Liver (tissue), 9 donors: ENCODE data around the gene TACC2. TPM values are rescaled to one million over a fixed set of nuclear protein-coding genes. Genes with fewer than 3 reads are reported as not detected.

ENCODE experiments used
- DNase-seq: peaks from one replicate; pipeline ENCODE4 v3.0.0-alpha.2; 2017; ENCODE audit warnings: low spot score
- H3K27ac ChIP-seq, 2 donors: one replicate each; pipeline ENCODE4 v1.7.0; 2013; ENCODE audit warnings: inconsistent platforms in 2 of 2, low read length in 2 of 2, control low read depth in 1 of 2, low read depth in 1 of 2, mild to moderate bottlenecking in 1 of 2
- H3K27me3 ChIP-seq, 4 donors: one replicate each; pipeline versions ENCODE4 v1.6.1 to v1.7.0; 2013; ENCODE audit warnings: low read length in 3 of 4, inconsistent platforms in 1 of 4, mild to moderate bottlenecking in 1 of 4, moderate library complexity in 1 of 4; ENCODE audit not compliant: control insufficient read depth in 4 of 4, insufficient read depth in 4 of 4
- H3K36me3 ChIP-seq, 4 donors: one replicate each; pipeline versions ENCODE4 v1.6.1 to v1.7.0; 2013; ENCODE audit warnings: low read length in 3 of 4, mild to moderate bottlenecking in 3 of 4, low read depth in 1 of 4, moderate library complexity in 1 of 4; ENCODE audit not compliant: control insufficient read depth in 4 of 4, insufficient read depth in 3 of 4
- H3K4me1 ChIP-seq, 4 donors: one replicate each; pipeline versions ENCODE4 v1.6.1 to v1.7.0; 2013; ENCODE audit warnings: low read length in 3 of 4, mild to moderate bottlenecking in 3 of 4, moderate library complexity in 1 of 4; ENCODE audit not compliant: control insufficient read depth in 4 of 4, insufficient read depth in 4 of 4
- H3K4me3 ChIP-seq, 3 donors: one replicate each; pipeline versions ENCODE4 v1.6.1 to v1.7.0; 2013; ENCODE audit warnings: low read length in 3 of 3, control low read depth in 1 of 3, low read depth in 1 of 3, mild to moderate bottlenecking in 1 of 3
- H3K9ac ChIP-seq, 2 donors: one replicate each; pipeline ENCODE4 v1.7.0; 2013; ENCODE audit warnings: low read length in 2 of 2, mild to moderate bottlenecking in 2 of 2, moderate library complexity in 2 of 2, control low read depth in 1 of 2, low read depth in 1 of 2
- H3K9me3 ChIP-seq, 4 donors: one replicate each; pipeline versions ENCODE4 v1.6.1 to v1.7.0; 2013; ENCODE audit warnings: low read length in 3 of 4; ENCODE audit not compliant: control insufficient read depth in 4 of 4
- EGR1 ChIP-seq, 2 donors: IDR thresholded peaks; 2 replicates each; pipeline ENCODE4 v1.6.1; 2016 to 2018; ENCODE audit warnings: antibody characterized with exemption in 2 of 2, low read depth in 2 of 2
- FOXA1 ChIP-seq: IDR thresholded peaks from 2 replicates; pipeline ENCODE4 v1.6.1; 2016; ENCODE audit warnings: antibody characterized with exemption
- FOXA2 ChIP-seq: IDR thresholded peaks from 2 replicates; pipeline ENCODE4 v1.6.1; 2016; ENCODE audit warnings: antibody characterized with exemption
- GABPA ChIP-seq, 2 donors: IDR thresholded peaks in 1 of 2; conservative IDR thresholded peaks in 1 of 2; 2 replicates each; pipeline ENCODE4 v1.6.1; 2016; ENCODE audit warnings: antibody characterized with exemption in 2 of 2, mild to moderate bottlenecking in 1 of 2, moderate library complexity in 1 of 2
- HNF4A ChIP-seq, 2 donors: conservative IDR thresholded peaks; 2 replicates each; pipeline ENCODE4 v1.6.1; 2016; ENCODE audit warnings: antibody characterized with exemption in 2 of 2, mild to moderate bottlenecking in 2 of 2
- HNF4G ChIP-seq: IDR thresholded peaks from 2 replicates; pipeline ENCODE4 v1.6.1; 2016; ENCODE audit warnings: antibody characterized with exemption
- JUND ChIP-seq, 2 donors: IDR thresholded peaks; 2 replicates each; pipeline ENCODE4 v1.6.1; 2016; ENCODE audit warnings: antibody characterized with exemption in 2 of 2
- NR2F2 ChIP-seq: IDR thresholded peaks from 2 replicates; pipeline ENCODE4 v1.6.1; 2016; ENCODE audit warnings: antibody characterized with exemption
- RAD21 ChIP-seq, 2 donors: IDR thresholded peaks; 2 replicates each; pipeline ENCODE4 v1.6.1; 2016; ENCODE audit warnings: antibody characterized with exemption in 2 of 2, mild to moderate bottlenecking in 2 of 2
- RXRA ChIP-seq, 2 donors: IDR thresholded peaks; 2 replicates each; pipeline ENCODE4 v1.6.1; 2017 to 2018; ENCODE audit warnings: antibody characterized with exemption in 2 of 2, mild to moderate bottlenecking in 1 of 2
- SP1 ChIP-seq: IDR thresholded peaks from 2 replicates; pipeline ENCODE4 v1.6.1; 2018; ENCODE audit warnings: antibody characterized with exemption, mild to moderate bottlenecking
- TAF1 ChIP-seq: conservative IDR thresholded peaks from 2 replicates; pipeline ENCODE4 v1.6.1; 2016; ENCODE audit warnings: antibody characterized with exemption, mild to moderate bottlenecking
- YY1 ChIP-seq: IDR thresholded peaks from 2 replicates; pipeline ENCODE4 v1.6.1; 2016; ENCODE audit warnings: antibody characterized with exemption, mild to moderate bottlenecking
- WGBS: extraction: QIAGEN DNeasy Blood & Tissue Kit; methylation state at CpG from one replicate; pipeline ENCODE4 v1.1.7; 2013; 5-methylcytosine and 5-hydroxymethylcytosine counted together
- polyA plus RNA-seq, 2 donors: library from polyadenylated mRNA; stranded (reverse) in 1 of 2; unstranded in 1 of 2; fragments of 200-250 nt in 1 of 2; fragments of >200 nt in 1 of 2; fragmentation: Nextera tagmentation in 1 of 2; extraction: Ambion mirVana in 1 of 2; gene quantifications; one replicate each; pipeline versions ENCODE4 v1.2.1 to v1.2.3, GENCODE V29; 2013 to 2015
- total RNA-seq, 2 donors: library from RNA; depleted of rRNA; stranded (reverse); fragments of >200 nt; gene quantifications; one replicate each; pipeline ENCODE4 v1.2.3, GENCODE V29; 2014
- TF ChIP-seq, protein P1 (sequence below): fragments of 150-350 bp; IDR thresholded peaks from 2 replicates; pipeline ENCODE4 v1.5.1; 2017; ENCODE audit warnings: improper control_type of control experiment, low read depth, low read length; ENCODE audit not compliant: missing input control
- TF ChIP-seq, protein P2 (sequence below): IDR thresholded peaks from 2 replicates; pipeline ENCODE4 v1.6.1; 2016; ENCODE audit warnings: antibody characterized with exemption
- TF ChIP-seq, protein P3 (sequence below): IDR thresholded peaks from 2 replicates; pipeline ENCODE4 v1.6.1; 2016; ENCODE audit warnings: antibody characterized with exemption
- TF ChIP-seq, protein P4 (sequence below): IDR thresholded peaks from 2 replicates; pipeline ENCODE4 v1.6.1; 2016; ENCODE audit warnings: antibody characterized with exemption
- donor health status: healthy.
- donor health status: healthy.
- donor health status: healthy.
- donor health status: healthy.
- donor health status: healthy.

Gene TACC2
- total and polyA plus RNA-seq, 4 donors: 1.5 to 9.1 (median 7.8) TPM

DNA sequence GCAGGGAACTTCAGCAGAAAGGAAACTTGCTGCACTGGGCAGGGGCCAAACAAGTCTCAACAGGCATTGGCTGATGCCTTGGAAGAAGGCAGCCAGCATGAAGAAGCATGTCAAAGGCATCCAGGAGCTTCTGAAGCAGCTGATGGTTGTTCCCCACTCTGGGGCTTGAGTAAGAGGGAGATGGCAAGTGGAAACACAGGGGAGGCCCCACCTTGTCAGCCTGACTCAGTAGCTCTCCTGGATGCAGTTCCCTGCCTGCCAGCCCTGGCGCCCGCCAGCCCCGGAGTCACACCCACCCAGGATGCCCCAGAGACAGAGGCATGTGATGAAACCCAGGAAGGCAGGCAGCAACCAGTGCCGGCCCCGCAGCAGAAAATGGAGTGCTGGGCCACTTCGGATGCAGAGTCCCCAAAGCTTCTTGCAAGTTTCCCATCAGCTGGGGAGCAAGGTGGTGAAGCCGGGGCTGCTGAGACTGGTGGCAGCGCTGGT lies 96.5 kb downstream of the TACC2 start:
- H3K9me3 ChIP-seq: no peaks in the 10 kb centered on the region
- no peak overlapping the region for H3K4me3 ChIP-seq
- no peak for DNase-seq
- H3K9ac ChIP-seq: no peak overlapping the region
- WGBS: 95% methylated on average over 8 of the region's 8 CpGs
- TF ChIP-seq, protein P1, sequence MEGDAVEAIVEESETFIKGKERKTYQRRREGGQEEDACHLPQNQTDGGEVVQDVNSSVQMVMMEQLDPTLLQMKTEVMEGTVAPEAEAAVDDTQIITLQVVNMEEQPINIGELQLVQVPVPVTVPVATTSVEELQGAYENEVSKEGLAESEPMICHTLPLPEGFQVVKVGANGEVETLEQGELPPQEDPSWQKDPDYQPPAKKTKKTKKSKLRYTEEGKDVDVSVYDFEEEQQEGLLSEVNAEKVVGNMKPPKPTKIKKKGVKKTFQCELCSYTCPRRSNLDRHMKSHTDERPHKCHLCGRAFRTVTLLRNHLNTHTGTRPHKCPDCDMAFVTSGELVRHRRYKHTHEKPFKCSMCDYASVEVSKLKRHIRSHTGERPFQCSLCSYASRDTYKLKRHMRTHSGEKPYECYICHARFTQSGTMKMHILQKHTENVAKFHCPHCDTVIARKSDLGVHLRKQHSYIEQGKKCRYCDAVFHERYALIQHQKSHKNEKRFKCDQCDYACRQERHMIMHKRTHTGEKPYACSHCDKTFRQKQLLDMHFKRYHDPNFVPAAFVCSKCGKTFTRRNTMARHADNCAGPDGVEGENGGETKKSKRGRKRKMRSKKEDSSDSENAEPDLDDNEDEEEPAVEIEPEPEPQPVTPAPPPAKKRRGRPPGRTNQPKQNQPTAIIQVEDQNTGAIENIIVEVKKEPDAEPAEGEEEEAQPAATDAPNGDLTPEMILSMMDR: no peak
- no peak for TF ChIP-seq YY1
- TF ChIP-seq GABPA (IDR thresholded peaks at IDR 0.05 in 1 of 2, conservative IDR thresholded peaks at IDR 0.05 in 1 of 2): no peak
- no peak for TF ChIP-seq HNF4G
- no peak for TF ChIP-seq SP1
- TF ChIP-seq EGR1 (IDR thresholded peaks at IDR 0.05; ENCODE audit: low read depth in 2 of 2): no peak
- no peak for TF ChIP-seq FOXA2
- TF ChIP-seq JUND (IDR thresholded peaks at IDR 0.05): no peak
- TF ChIP-seq, protein P2, sequence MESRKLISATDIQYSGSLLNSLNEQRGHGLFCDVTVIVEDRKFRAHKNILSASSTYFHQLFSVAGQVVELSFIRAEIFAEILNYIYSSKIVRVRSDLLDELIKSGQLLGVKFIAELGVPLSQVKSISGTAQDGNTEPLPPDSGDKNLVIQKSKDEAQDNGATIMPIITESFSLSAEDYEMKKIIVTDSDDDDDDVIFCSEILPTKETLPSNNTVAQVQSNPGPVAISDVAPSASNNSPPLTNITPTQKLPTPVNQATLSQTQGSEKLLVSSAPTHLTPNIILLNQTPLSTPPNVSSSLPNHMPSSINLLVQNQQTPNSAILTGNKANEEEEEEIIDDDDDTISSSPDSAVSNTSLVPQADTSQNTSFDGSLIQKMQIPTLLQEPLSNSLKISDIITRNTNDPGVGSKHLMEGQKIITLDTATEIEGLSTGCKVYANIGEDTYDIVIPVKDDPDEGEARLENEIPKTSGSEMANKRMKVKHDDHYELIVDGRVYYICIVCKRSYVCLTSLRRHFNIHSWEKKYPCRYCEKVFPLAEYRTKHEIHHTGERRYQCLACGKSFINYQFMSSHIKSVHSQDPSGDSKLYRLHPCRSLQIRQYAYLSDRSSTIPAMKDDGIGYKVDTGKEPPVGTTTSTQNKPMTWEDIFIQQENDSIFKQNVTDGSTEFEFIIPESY: no peak
- no peak for TF ChIP-seq NR2F2
- no peak for TF ChIP-seq RAD21 (IDR thresholded peaks at IDR 0.05)
- TF ChIP-seq, protein P3, sequence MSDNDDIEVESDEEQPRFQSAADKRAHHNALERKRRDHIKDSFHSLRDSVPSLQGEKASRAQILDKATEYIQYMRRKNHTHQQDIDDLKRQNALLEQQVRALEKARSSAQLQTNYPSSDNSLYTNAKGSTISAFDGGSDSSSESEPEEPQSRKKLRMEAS: no peak
- no peak overlapping the region for H3K27ac ChIP-seq
- no peaks in the 10 kb centered on the region for H3K4me1 ChIP-seq
- no peaks in the 10 kb centered on the region for H3K27me3 ChIP-seq
- no peaks in the 10 kb centered on the region for H3K36me3 ChIP-seq

DNA sequence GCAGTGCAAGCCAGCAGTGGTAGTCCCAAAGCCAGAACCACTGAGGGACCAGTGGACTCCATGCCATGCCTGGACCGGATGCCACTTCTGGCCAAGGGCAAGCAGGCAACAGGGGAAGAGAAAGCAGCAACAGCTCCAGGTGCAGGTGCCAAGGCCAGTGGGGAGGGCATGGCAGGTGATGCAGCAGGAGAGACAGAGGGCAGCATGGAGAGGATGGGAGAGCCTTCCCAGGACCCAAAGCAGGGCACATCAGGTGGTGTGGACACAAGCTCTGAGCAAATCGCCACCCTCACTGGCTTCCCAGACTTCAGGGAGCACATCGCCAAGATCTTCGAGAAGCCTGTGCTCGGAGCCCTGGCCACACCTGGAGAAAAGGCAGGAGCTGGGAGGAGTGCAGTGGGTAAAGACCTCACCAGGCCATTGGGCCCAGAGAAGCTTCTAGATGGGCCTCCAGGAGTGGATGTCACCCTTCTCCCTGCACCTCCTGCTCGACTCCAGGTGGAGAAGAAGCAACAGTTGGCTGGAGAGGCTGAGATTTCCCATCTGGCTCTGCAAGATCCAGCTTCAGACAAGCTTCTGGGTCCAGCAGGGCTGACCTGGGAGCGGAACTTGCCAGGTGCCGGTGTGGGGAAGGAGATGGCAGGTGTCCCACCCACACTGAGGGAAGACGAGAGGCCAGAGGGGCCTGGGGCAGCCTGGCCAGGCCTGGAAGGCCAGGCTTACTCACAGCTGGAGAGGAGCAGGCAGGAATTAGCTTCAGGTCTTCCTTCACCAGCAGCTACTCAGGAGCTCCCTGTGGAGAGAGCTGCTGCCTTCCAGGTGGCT lies 97.7 kb downstream of the TACC2 start:
- TF ChIP-seq, protein P3: no peak
- TF ChIP-seq HNF4G (no peak), HNF4A (conservative IDR thresholded peaks at IDR 0.05) (no peak), FOXA1 (no peak), RXRA (IDR thresholded peaks at IDR 0.05) (no peak), GABPA (IDR thresholded peaks at IDR 0.05 in 1 of 2, conservative IDR thresholded peaks at IDR 0.05 in 1 of 2) (no peak), TAF1 (no peak), YY1 (no peak), SP1 (no peak), JUND (IDR thresholded peaks at IDR 0.05) (no peak), RAD21 (IDR thresholded peaks at IDR 0.05) (no peak), FOXA2 (no peak), EGR1 (IDR thresholded peaks at IDR 0.05; ENCODE audit: low read depth in 2 of 2) (no peak)
- TF ChIP-seq, protein P4, sequence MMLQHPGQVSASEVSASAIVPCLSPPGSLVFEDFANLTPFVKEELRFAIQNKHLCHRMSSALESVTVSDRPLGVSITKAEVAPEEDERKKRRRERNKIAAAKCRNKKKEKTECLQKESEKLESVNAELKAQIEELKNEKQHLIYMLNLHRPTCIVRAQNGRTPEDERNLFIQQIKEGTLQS: no peak
- TF ChIP-seq, protein P2: no peak
- TF ChIP-seq, protein P1: no peak
- H3K9me3 ChIP-seq: no peaks in the 10 kb centered on the region
- no peaks in the 10 kb centered on the region for H3K36me3 ChIP-seq
- WGBS: 93% methylated on average over 9 of the region's 9 CpGs
- H3K27ac ChIP-seq: no peak overlapping the region
- H3K9ac ChIP-seq: no peak overlapping the region
- no peaks in the 10 kb centered on the region for H3K27me3 ChIP-seq
- DNase-seq: no peak
- no peaks in the 10 kb centered on the region for H3K4me1 ChIP-seq
- no peak overlapping the region for H3K4me3 ChIP-seq
